GM23338 (cell line): Measurements from ENCODE around the gene DIPK1A. TPM values are rescaled to one million over a fixed set of nuclear protein-coding genes. Genes with fewer than 3 reads are reported as not detected.

Experiments
- ATAC-seq: fragments of 200-7000 bp; cut with Tn5 transposase; 3 replicates; pipeline ENCODE4 v1.9.1; 2020
- DNase-seq: peaks from one replicate; pipeline ENCODE4 v3.0.0-alpha.2; 2015; ENCODE audit warnings: low spot score
- H2AFZ ChIP-seq: fragments of 200-600 bp; sonication (generic); 2 replicates; pipeline ENCODE4 v1.8.0; 2016; ENCODE audit warnings: antibody characterized with exemption, mild to moderate bottlenecking, moderate library complexity
- H3F3A ChIP-seq: fragments of 200-600 bp; sonication (generic); replicated peaks from 2 replicates; pipeline ENCODE4 v1.8.0; 2017; ENCODE audit warnings: antibody characterized with exemption, mixed run types, low read depth
- H3K27ac ChIP-seq: fragments of 200-600 bp; sonication (generic); 2 replicates; pipeline ENCODE4 v1.6.1; 2016; ENCODE audit warnings: low read depth
- H3K27me3 ChIP-seq: fragments of 200-600 bp; sonication (generic); 2 replicates; pipeline ENCODE4 v1.8.0; 2016; ENCODE audit warnings: mild to moderate bottlenecking, mixed run types, moderate library complexity; ENCODE audit not compliant: insufficient read depth
- H3K36me3 ChIP-seq: fragments of 200-600 bp; sonication (generic); 2 replicates; pipeline ENCODE4 v1.8.0; 2016; ENCODE audit warnings: mild to moderate bottlenecking; ENCODE audit not compliant: insufficient read depth
- H3K4me1 ChIP-seq: fragments of 200-600 bp; sonication (generic); 2 replicates; pipeline ENCODE4 v1.8.0; 2016; ENCODE audit warnings: mild to moderate bottlenecking, moderate library complexity; ENCODE audit not compliant: insufficient read depth
- H3K4me2 ChIP-seq: fragments of 200-600 bp; sonication (generic); 2 replicates; pipeline ENCODE4 v1.7.1; 2017; ENCODE audit warnings: mixed run types
- H3K4me3 ChIP-seq: fragments of 200-600 bp; sonication (generic); 2 replicates; pipeline ENCODE4 v1.6.1; 2016; ENCODE audit warnings: mixed run types
- H3K79me2 ChIP-seq: fragments of 200-600 bp; sonication (generic); replicated peaks from 2 replicates; pipeline ENCODE4 v1.8.0; 2017; ENCODE audit warnings: mild to moderate bottlenecking; ENCODE audit not compliant: insufficient read depth
- H3K9me2 ChIP-seq: fragments of 200-600 bp; sonication (generic); 2 replicates; pipeline ENCODE4 v1.8.0; 2017; ENCODE audit not compliant: insufficient read depth
- H4K20me1 ChIP-seq: fragments of 200-600 bp; sonication (generic); replicated peaks from 2 replicates; pipeline ENCODE4 v1.8.0; 2017; ENCODE audit warnings: mild to moderate bottlenecking; ENCODE audit not compliant: insufficient read depth
- H3K27ac Mint-ChIP-seq: 2 replicates; pipeline ENCODE4 v1.8.0; 2020; ENCODE audit warnings: inconsistent platforms, mild to moderate bottlenecking, moderate library complexity, mixed read lengths
- H3K27me3 Mint-ChIP-seq: 3 replicates; pipeline ENCODE4 v1.8.0; 2022; ENCODE audit warnings: low read depth, mild to moderate bottlenecking, moderate library complexity, mixed read lengths, inconsistent platforms; ENCODE audit not compliant: insufficient read depth, poor library complexity
- H3K36me3 Mint-ChIP-seq: 3 replicates; pipeline ENCODE4 v1.8.0; 2021; ENCODE audit warnings: low read depth, mild to moderate bottlenecking, inconsistent platforms, moderate library complexity, mixed read lengths
- H3K4me1 Mint-ChIP-seq: 3 replicates; pipeline ENCODE4 v1.8.0; 2020; ENCODE audit warnings: mild to moderate bottlenecking, inconsistent platforms, mixed read lengths
- H3K4me3 Mint-ChIP-seq: 3 replicates; pipeline ENCODE4 v1.8.0; 2021; ENCODE audit warnings: moderate library complexity, mild to moderate bottlenecking, inconsistent platforms, mixed read lengths
- H3K9me3 Mint-ChIP-seq: 3 replicates; pipeline ENCODE4 v1.8.0; 2020; ENCODE audit warnings: moderate library complexity, mild to moderate bottlenecking, inconsistent platforms, mixed read lengths
- CREB1 ChIP-seq: fragments of 250-450 bp; sonication (Bioruptor Pico); IDR thresholded peaks from 2 replicates; pipeline ENCODE4 v1.5.0; 2020; ENCODE audit warnings: low read depth, mild to moderate bottlenecking, moderate library complexity
- ETS1 ChIP-seq: IDR thresholded peaks from 2 replicates; pipeline ENCODE4 v1.6.1; 2016; ENCODE audit warnings: antibody characterized with exemption
- EZH2 ChIP-seq: fragments of 200-600 bp; sonication (generic); IDR thresholded peaks from one replicate; pipeline ENCODE4 v1.8.0; 2017; ENCODE audit warnings: antibody characterized with exemption, mild to moderate bottlenecking, low read depth; ENCODE audit not compliant: unreplicated experiment
- STAT1 ChIP-seq: IDR thresholded peaks from one replicate; pipeline ENCODE4 v1.6.1; 2016; ENCODE audit warnings: antibody characterized with exemption; ENCODE audit not compliant: unreplicated experiment
- ZNF114 ChIP-seq: fragments of 250-450 bp; sonication (Bioruptor Pico); IDR thresholded peaks from 2 replicates; pipeline ENCODE4 v1.5.0; 2020; ENCODE audit warnings: mild to moderate bottlenecking, moderate library complexity
- ZNF331 ChIP-seq: fragments of 250-450 bp; sonication (Bioruptor Pico); IDR thresholded peaks from 2 replicates; pipeline ENCODE4 v1.5.0; 2020; ENCODE audit warnings: low read depth, mild to moderate bottlenecking, moderate library complexity
- ZNF462 ChIP-seq: fragments of 250-450 bp; sonication (Bioruptor Pico); IDR thresholded peaks from 2 replicates; pipeline ENCODE4 v1.5.0; 2020; ENCODE audit warnings: mild to moderate bottlenecking, moderate library complexity
- polyA plus RNA-seq: library from polyadenylated mRNA; unstranded; fragments of >200 nt; fragmentation: Nextera tagmentation; extraction: Ambion mirVana; gene quantifications from 2 replicates; pipeline ENCODE4 v1.2.1, GENCODE V29; 2016
- total RNA-seq: library from RNA; depleted of rRNA; stranded (reverse); fragments of >200 nt; shearing (Covaris generic); gene quantifications from 2 replicates; pipeline ENCODE4 v1.2.3, GENCODE V29; 2014

DIPK1A gene
- total and polyA plus RNA-seq, 2 experiments from 2014 or later = 4.8 to 6.1 TPM

- no peak for TF ChIP-seq ZNF462 (CRISPR knock-in tag)
- no peak for TF ChIP-seq ZNF114
- TF ChIP-seq ZNF331 (CRISPR knock-in tag) = no peak
- TF ChIP-seq STAT1 = no peak
- TF ChIP-seq CREB1 (CRISPR knock-in tag) = no peak
- no peak for TF ChIP-seq ETS1
- TF ChIP-seq EZH2 = no peak
Observed at GRCh38 chr1:92872719-92873118, 88.5 kb downstream of the DIPK1A start (continued).

GRCh38 chr1:92870591-92870990 is 90.7 kb downstream of the DIPK1A start:
- peaks cover 8% of the 10 kb centered on the region; the same call in 2 of the 3 replicates for H3K36me3 Mint-ChIP-seq
- Histone ChIP-seq H3K4me1 (no peaks in the 10 kb centered on the region), H3K79me2 (no peaks in the 10 kb centered on the region), H3K4me3 (no peak overlapping the region), H4K20me1 (no peaks in the 10 kb centered on the region), H3F3A (no peaks in the 10 kb centered on the region), H3K27ac (no peak overlapping the region), H3K27me3 (no peaks in the 10 kb centered on the region), H3K36me3 (no peaks in the 10 kb centered on the region), H3K4me2 (no peak overlapping the region), H3K9me2 (no peaks in the 10 kb centered on the region), H2AFZ (no peak overlapping the region)
- peaks cover 2% of the 10 kb centered on the region for H3K27me3 Mint-ChIP-seq
- H3K4me1 Mint-ChIP-seq = no peaks in the 10 kb centered on the region
- no peak overlapping the region for H3K27ac Mint-ChIP-seq
- no peak overlapping the region for H3K4me3 Mint-ChIP-seq
- H3K9me3 Mint-ChIP-seq = peaks cover 11% of the 10 kb centered on the region
- ATAC-seq = no peak
- TF ChIP-seq ZNF462 (CRISPR knock-in tag) = no peak
- no peak for DNase-seq
